NCI-H345 treated with DMSO at 0.1 percent for 48 hours (cell line): ENCODE measurements around the gene SEPTIN1.
A peak's percentile ranks its signal among the peaks of the same experiment; 100 is the strongest.

Experiments used
- DNase-seq: peaks from one replicate; lab custom pipeline; 2025; ENCODE audit not compliant: unreplicated experiment; lab: John Stamatoyannopoulos, UW

SEPTIN1 gene, protein sequence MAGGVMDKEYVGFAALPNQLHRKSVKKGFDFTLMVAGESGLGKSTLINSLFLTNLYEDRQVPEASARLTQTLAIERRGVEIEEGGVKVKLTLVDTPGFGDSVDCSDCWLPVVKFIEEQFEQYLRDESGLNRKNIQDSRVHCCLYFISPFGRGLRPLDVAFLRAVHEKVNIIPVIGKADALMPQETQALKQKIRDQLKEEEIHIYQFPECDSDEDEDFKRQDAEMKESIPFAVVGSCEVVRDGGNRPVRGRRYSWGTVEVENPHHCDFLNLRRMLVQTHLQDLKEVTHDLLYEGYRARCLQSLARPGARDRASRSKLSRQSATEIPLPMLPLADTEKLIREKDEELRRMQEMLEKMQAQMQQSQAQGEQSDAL

DNA sequence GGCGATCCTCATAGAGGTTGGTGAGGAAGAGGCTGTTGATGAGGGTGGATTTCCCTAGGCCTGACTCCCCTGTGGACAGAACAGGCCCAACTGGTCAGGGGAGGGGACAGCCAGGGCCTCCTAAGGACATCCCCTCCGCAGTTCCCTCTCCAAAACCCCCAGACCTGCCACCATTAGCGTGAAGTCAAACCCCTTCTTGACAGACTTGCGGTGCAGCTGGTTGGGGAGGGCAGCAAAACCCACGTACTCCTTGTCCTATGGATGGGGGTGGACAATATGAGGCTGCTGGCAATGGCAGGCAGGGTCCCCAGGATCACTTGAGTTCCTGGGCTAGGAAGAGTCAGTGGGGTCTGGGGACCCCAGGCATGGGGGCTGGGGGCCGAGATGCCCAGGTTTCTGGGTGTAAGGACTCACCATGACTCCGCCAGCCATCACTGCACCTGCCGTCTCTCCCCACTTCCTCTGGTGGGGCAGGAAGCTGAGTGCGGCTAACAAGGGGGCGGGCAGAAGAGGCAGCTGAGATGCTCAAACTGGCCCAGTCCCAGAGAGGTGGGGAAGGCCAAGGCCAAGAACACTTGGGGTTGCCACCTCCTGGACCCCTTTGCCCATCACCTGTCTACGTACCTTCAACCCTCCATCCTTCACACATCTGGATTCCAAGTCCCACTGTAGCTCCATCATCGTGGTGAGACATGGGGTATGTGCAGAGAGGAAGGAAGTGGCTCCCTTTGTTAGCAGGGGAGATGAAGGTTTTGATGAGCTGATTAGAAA is at the start of gene SEPTIN1:
TSS of gene SEPTIN1 (minus strand) at position 451 of the 771 bp plus-strand sequence. CDS start at position 432, 19 bp downstream.
- DNase-seq = no peak

DNA sequence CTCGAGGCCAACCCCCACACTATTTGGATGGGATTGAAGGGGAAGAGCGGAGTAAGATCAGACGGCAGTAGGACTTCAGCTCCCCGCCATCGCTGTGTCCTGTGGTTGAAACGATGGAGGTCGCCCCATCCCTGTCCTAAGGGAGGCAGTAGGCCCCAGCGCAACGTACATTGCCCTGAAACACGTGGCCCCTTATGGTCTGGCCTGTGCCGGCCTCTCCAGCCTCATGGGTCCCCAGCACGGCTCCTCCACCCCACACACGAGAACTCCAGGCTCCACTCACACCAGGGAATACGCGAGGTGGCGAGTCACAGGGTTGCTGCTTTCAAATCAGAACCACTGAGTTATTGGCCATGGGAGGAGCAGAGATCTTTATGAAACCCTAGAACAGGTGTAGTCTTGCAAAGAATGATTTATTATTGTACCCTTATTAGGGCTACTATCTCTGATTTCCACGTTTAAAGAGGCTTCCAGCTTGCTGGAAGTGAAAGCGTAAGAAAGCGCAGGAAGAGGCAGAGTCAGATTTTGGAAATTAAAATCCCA is 48.1 kb upstream of the SEPTIN1 start:
- DNase-seq = no peak

GRCh38 chr16:30429678-30430427 is 47.5 kb upstream of the SEPTIN1 start, which contains the start of gene DCTPP1:
TSS of gene DCTPP1 (minus strand) at chr16:30430030. CDS start at chr16:30429980, 50 bp downstream.
- DNase-seq = peak; percentile 100

DNA sequence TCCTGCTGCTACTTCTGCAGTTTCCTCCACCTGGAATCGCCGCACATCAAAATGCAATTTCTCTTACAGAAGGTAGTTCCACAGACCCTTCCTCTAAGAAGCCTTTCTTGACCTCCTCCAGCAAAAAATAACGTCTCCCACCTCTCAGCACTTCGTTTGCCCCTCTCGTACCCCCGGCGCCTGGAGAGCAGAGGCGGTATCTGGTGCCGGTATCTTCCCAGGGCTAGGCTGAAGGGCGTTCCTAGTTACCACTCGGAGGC is 47.0 kb upstream of the SEPTIN1 start:
- DNase-seq = no peak

DNA sequence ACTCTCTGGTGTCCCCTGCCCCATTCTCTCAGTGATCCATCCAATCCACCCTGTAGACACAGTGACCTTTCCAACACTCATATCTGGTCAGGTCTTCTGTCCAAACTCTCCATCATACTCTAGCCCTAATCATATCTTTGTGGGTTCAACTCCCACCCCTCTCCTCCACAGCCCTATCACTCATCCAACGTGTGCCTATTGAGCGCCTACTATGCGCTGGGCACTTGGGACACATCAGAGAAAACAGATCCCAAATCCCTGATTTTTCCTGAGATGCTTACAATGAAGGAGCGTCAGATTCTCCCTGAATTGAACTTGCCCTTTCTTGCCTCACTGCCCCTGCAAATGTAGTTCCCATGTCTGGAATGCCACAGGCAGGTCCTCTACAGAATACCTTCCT is 45.7 kb upstream of the SEPTIN1 start:
- no peak for DNase-seq

- DNase-seq = no peak
Measured at GRCh38 chr16:30421010-30421409, 38.6 kb upstream of the SEPTIN1 start.

- no peak for DNase-seq
Measured at GRCh38 chr16:30418350-30419181, 36.2 kb upstream of the SEPTIN1 start.

DNA sequence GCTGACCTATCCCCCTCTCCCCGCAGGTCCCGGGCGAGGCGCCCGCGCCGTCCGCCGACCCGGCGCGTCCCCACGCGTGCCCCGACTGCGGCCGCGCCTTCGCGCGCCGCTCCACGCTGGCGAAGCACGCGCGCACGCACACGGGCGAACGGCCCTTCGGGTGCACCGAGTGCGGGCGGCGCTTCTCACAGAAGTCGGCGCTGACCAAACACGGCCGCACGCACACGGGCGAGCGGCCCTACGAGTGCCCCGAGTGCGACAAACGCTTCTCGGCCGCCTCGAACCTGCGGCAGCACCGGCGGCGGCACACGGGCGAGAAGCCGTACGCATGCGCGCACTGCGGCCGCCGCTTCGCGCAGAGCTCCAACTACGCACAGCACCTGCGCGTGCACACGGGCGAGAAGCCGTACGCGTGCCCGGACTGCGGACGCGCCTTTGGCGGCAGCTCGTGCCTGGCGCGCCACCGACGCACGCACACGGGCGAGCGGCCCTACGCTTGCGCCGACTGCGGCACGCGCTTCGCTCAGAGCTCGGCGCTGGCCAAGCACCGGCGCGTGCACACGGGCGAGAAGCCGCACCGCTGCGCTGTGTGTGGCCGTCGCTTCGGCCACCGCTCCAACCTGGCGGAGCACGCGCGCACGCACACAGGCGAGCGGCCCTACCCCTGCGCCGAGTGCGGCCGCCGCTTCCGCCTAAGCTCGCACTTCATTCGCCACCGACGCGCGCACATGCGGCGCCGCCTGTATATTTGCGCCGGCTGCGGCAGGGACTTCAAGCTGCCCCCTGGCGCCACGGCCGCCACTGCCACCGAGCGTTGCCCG is 35.4 kb upstream of the SEPTIN1 start:
- peak; percentile 93 for DNase-seq

GRCh38 chr16:30416624-30417528 is 34.5 kb upstream of the SEPTIN1 start:
- DNase-seq = no peak

DNA sequence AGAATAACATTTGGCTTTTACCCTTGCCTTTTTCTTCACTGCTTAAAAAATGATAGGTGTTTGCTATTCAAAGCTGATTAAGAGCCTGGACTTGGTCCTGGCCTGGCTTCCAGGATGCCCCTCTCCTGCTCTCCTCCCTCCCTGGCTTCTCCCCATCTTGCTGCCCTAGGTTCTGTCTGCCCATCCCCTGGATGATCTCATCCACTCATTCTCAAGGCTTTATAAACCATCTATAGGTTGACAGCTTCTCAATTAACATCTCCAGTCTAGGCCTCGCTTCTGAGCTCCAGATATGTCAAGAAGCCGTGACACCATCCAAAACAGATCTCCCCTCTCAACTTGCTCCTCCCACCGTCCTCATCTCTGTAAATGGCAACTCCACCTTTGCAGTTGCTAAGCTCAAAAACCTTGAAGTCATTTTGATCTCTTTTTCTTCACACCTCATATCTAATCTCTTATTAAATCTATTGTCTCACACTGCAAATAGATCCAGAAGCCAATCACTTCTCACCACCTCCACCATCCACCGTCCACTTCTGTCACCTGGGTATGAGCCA is 33.8 kb upstream of the SEPTIN1 start:
- no peak for DNase-seq

DNA sequence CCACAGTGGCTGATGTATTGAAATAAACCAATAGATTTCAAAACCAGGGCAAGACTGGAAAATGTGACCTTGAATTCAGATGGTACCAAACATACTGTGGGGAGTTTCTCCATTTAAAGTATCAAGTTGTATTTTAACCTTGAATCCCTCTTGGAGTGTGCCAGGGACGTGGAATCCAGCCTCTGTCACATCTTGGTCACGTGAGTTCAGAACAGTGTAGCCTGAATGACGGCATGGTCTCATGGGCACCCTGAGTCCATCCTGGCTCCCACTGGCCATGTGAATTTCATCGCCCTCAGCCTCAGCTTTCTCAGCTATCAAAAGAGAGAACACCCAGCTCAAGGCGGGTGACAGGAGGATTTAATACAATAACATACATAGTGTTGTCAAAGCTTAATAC is 31.8 kb upstream of the SEPTIN1 start:
- DNase-seq = no peak

DNA sequence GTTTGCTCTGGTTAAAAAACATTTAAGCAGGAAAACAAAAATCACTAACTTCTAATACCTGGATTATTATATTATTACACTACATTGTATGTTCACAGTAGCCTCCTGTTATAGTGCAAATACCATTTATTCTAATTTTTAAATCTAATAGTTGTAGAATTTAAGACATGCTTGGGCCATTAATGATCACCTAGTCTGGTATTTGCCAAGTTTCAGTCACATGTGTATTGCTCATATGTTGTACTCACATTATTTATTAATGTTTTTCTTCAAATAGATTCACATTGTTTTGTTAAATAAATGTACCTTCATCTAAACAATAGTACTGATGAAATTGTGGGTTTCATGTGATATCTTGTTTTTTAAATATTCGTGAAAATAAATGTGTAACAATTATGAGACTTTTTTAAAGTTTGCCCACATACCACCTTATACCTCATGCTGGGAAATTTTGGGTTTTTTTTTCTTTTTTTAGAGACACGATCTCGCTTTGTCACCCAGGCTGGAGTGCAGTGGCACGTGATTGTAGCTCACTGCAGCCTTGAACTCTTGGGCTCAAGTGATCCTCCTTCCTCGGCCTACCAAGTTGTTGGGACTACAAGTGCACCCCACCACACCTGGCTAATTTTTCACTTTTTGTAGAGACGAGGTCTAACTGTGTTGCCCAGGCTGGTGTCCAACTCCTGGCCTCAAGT is 30.9 kb upstream of the SEPTIN1 start:
- no peak for DNase-seq

GRCh38 chr16:30409125-30410060 is 27.0 kb upstream of the SEPTIN1 start:
- DNase-seq = peak; percentile 90

GRCh38 chr16:30407804-30408534 is 25.6 kb upstream of the SEPTIN1 start:
- no peak for DNase-seq

DNA sequence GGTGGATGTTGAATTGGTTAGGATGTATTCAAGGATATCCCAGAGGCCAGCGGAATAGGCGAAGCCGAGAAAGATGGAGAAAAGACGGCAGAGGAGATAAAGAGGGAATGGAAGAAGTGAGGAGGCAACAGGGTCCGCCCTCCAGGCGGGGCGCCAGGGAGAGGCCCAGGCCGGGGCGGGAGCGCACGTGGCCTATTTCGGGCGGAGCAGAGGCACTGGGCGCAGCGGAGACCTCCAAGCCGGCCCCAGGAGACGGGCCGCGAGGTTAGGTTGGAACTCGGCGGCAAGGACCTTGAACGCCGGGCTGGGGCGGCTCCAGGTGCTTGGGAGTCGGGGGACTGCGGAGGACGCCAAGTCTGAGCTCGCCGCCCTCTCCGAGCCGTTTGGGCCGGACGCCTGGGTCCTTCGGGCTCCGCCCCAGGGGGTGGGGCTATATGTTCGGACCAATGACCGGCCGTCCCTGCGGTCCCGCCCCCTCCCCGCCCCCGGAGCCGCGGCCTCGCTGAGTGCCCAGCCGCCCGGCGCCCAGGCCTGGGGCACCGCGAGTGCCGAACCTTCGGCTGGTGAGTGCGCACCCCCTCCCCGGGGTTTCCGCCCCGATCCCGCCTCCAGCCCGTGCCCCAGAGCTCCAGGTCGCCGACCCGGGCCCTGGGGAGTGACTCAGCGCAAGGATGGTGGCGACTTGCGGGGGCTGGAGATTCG is 24.9 kb upstream of the SEPTIN1 start, which contains the start of gene ZNF771:
TSS of gene ZNF771 (plus strand) at position 505 of the 702 bp plus-strand sequence. CDS start 448 bp downstream, outside the sequence.
- peak; percentile 96 for DNase-seq
